H1 (cell line): ENCODE results near the gene SMAD6. TPM values are rescaled to one million over a fixed set of nuclear protein-coding genes. Genes with fewer than 3 reads are reported as not detected.

Source experiments
- CTCF ChIA-PET: fragments of 300-600 bp; sonication (Branson Sonifier 250); formaldehyde crosslinking; loops from one replicate; lab custom pipeline; 2021; ENCODE audit not compliant: partially characterized antibody; lab: Charles Lee
- POLR2A ChIA-PET: fragments of 300-600 bp; sonication (Branson Sonifier 250); formaldehyde crosslinking; loops from one replicate; lab custom pipeline; 2021; ENCODE audit warnings: inconsistent platforms; ENCODE audit not compliant: partially characterized antibody; lab: Charles Lee
- DNase-seq, 2 experiments: peaks; one replicate each; pipeline versions ENCODE4 v3.0.0 to v3.0.0-alpha.2; 2010 to 2022; ENCODE audit warnings: low spot score in 2 of 2, low read depth in 1 of 2, mixed read lengths in 1 of 2
- FAIRE-seq: peaks from 2 replicates; lab custom pipeline; 2011; peaks lifted over from hg19 to GRCh38; lab: Jason Lieb, UNC
- H2AFZ ChIP-seq: 2 replicates; pipeline ENCODE4 v1.8.1; 2012; ENCODE audit warnings: low read length, inconsistent platforms
- H2AK5ac ChIP-seq: 2 replicates; pipeline ENCODE4 v1.6.1; 2013; ENCODE audit warnings: low read depth, low read length
- H2BK120ac ChIP-seq: replicated peaks from 2 replicates; pipeline ENCODE3; 2013; ENCODE audit warnings: low read depth, low read length, inconsistent platforms
- H2BK12ac ChIP-seq: 2 replicates; pipeline ENCODE4 v1.6.1; 2013; ENCODE audit warnings: low read depth, low read length
- H2BK15ac ChIP-seq: 2 replicates; pipeline ENCODE4 v1.6.1; 2013; ENCODE audit warnings: low read length
- H2BK20ac ChIP-seq: 2 replicates; pipeline ENCODE4 v1.6.1; 2013; ENCODE audit warnings: low read length
- H2BK5ac ChIP-seq: 2 replicates; pipeline ENCODE4 v1.6.1; 2013; ENCODE audit warnings: low read depth, low read length
- H3K14ac ChIP-seq: 2 replicates; pipeline ENCODE4 v1.6.1; 2013; ENCODE audit warnings: inconsistent platforms; ENCODE audit not compliant: insufficient read length
- H3K18ac ChIP-seq: 2 replicates; pipeline ENCODE4 v1.6.1; 2013; ENCODE audit warnings: low read length; ENCODE audit errors: extremely low read depth
- H3K23ac ChIP-seq: 2 replicates; pipeline ENCODE4 v1.6.1; 2013; ENCODE audit warnings: inconsistent platforms; ENCODE audit not compliant: insufficient read length
- H3K23me2 ChIP-seq: 2 replicates; pipeline ENCODE4 v1.6.1; 2013; ENCODE audit warnings: low read depth, low read length
- H3K27ac ChIP-seq: 2 replicates; pipeline ENCODE4 v1.6.1; 2011; ENCODE audit warnings: low read depth, low read length, inconsistent platforms
- H3K27me3 ChIP-seq, 4 experiments: replicated peaks in 1 of 4; 1 replicate in 1 of 4; 2 replicates in 3 of 4; pipeline versions ENCODE4 v1.6.1 to v1.8.1; 2011 to 2013; ENCODE audit warnings: low read length in 3 of 4, mild to moderate bottlenecking in 3 of 4, inconsistent platforms in 2 of 4, mixed read lengths in 2 of 4, moderate library complexity in 1 of 4; ENCODE audit not compliant: control insufficient read depth in 3 of 4, insufficient read depth in 3 of 4; ENCODE audit errors: extremely low read depth in 1 of 4
- H3K36me3 ChIP-seq, 4 experiments: 2 replicates each; pipeline versions ENCODE4 v1.6.1 to v1.8.1; 2011 to 2013; ENCODE audit warnings: mild to moderate bottlenecking in 4 of 4, low read length in 3 of 4, moderate library complexity in 2 of 4, control low read depth in 1 of 4, inconsistent platforms in 1 of 4; ENCODE audit not compliant: insufficient read depth in 4 of 4, control insufficient read depth in 2 of 4
- H3K4ac ChIP-seq: replicated peaks from 2 replicates; pipeline ENCODE3; 2013; ENCODE audit warnings: low read length, low read depth, mixed read lengths, inconsistent platforms; ENCODE audit not compliant: insufficient read length
- H3K4me1 ChIP-seq, 4 experiments: replicated peaks in 1 of 4; 1 replicate in 1 of 4; 2 replicates in 3 of 4; pipeline versions ENCODE4 v1.6.1 to v1.8.1; 2011 to 2013; ENCODE audit warnings: low read length in 3 of 4, inconsistent platforms in 2 of 4, mixed read lengths in 1 of 4; ENCODE audit not compliant: insufficient read depth in 4 of 4, control insufficient read depth in 3 of 4
- H3K4me2 ChIP-seq, 2 experiments: 2 replicates each; pipeline versions ENCODE4 v1.6.1 to v1.8.1; 2011 to 2013; ENCODE audit warnings: low read depth in 2 of 2, low read length in 2 of 2, control low read depth in 1 of 2, inconsistent platforms in 1 of 2, mild to moderate bottlenecking in 1 of 2; ENCODE audit not compliant: insufficient read depth in 1 of 2
- H3K4me3 ChIP-seq, 4 experiments: fragments of 200-600, 300-600 bp in 1 of 4; sonication (generic), shearing (Covaris generic), sonication (Bioruptor Twin) in 1 of 4; 2 replicates each; pipeline versions ENCODE4 v1.5.1 to v1.8.1; 2011 to 2016; ENCODE audit warnings: low read length in 4 of 4, low read depth in 3 of 4, control low read depth in 2 of 4, inconsistent platforms in 2 of 4, mild to moderate bottlenecking in 2 of 4, mixed read lengths in 1 of 4, moderate library complexity in 1 of 4; ENCODE audit not compliant: insufficient read depth in 2 of 4; ENCODE audit errors: extremely low read depth in 1 of 4
- H3K56ac ChIP-seq: replicated peaks from 2 replicates; pipeline ENCODE3; 2013; ENCODE audit warnings: low read depth, mild to moderate bottlenecking, mixed read lengths, low read length, inconsistent platforms; ENCODE audit not compliant: insufficient read length
- H3K79me1 ChIP-seq: 2 replicates; pipeline ENCODE4 v1.6.1; 2013; ENCODE audit warnings: low read depth, low read length, control low read depth
- H3K79me2 ChIP-seq, 2 experiments: 2 replicates each; pipeline versions ENCODE4 v1.6.1 to v1.8.1; 2012 to 2013; ENCODE audit warnings: low read length in 2 of 2, mild to moderate bottlenecking in 2 of 2, inconsistent platforms in 1 of 2; ENCODE audit not compliant: insufficient read depth in 2 of 2, control insufficient read depth in 1 of 2
- H3K9ac ChIP-seq, 4 experiments: replicated peaks in 1 of 4; 1 replicate in 1 of 4; 2 replicates in 3 of 4; pipeline versions ENCODE4 v1.6.1 to v1.8.1; 2011 to 2013; ENCODE audit warnings: low read depth in 3 of 4, low read length in 3 of 4, control low read depth in 2 of 4, mild to moderate bottlenecking in 2 of 4, moderate library complexity in 2 of 4, inconsistent platforms in 1 of 4; ENCODE audit errors: extremely low read depth in 1 of 4
- H3K9me3 ChIP-seq, 2 experiments: 2 replicates each; pipeline versions ENCODE4 v1.6.1 to v1.8.1; 2012 to 2013; ENCODE audit warnings: mild to moderate bottlenecking in 2 of 2, moderate library complexity in 2 of 2, control low read depth in 1 of 2, inconsistent platforms in 1 of 2, low read depth in 1 of 2, low read length in 1 of 2, mixed read lengths in 1 of 2; ENCODE audit not compliant: insufficient read depth in 2 of 2
- H4K20me1 ChIP-seq, 2 experiments: replicated peaks in 1 of 2; 2 replicates each; pipeline versions ENCODE3 to v1.8.1; 2011 to 2013; ENCODE audit warnings: inconsistent platforms in 2 of 2, low read length in 2 of 2, mild to moderate bottlenecking in 1 of 2; ENCODE audit not compliant: insufficient read depth in 2 of 2, control insufficient read depth in 1 of 2
- H4K5ac ChIP-seq: 2 replicates; pipeline ENCODE4 v1.6.1; 2013; ENCODE audit warnings: low read length, low read depth, mixed read lengths, inconsistent platforms; ENCODE audit not compliant: insufficient read length
- H4K8ac ChIP-seq: 2 replicates; pipeline ENCODE4 v1.8.0; 2013; ENCODE audit warnings: mild to moderate bottlenecking, moderate library complexity, low read length, inconsistent platforms; ENCODE audit not compliant: insufficient read depth; ENCODE audit errors: extremely low read depth
- H4K91ac ChIP-seq: replicated peaks from 2 replicates; pipeline ENCODE3; 2013; ENCODE audit warnings: low read length, mixed read lengths, inconsistent platforms; ENCODE audit not compliant: insufficient read length
- BACH1 ChIP-seq: IDR thresholded peaks from 2 replicates; pipeline ENCODE4 v1.6.1; 2012; ENCODE audit warnings: low read length, improper control_type of control experiment
- CHD1 ChIP-seq: IDR thresholded peaks from 2 replicates; pipeline ENCODE4 v1.6.1; 2012; ENCODE audit warnings: low read depth, low read length, improper control_type of control experiment
- EP300 ChIP-seq, 2 experiments: IDR thresholded peaks; 1 replicate in 1 of 2; 2 replicates in 1 of 2; pipeline ENCODE4 v1.6.1; 2011 to 2012; ENCODE audit warnings: low read depth in 2 of 2, low read length in 2 of 2, mild to moderate bottlenecking in 2 of 2, borderline replicate concordance in 1 of 2, inconsistent platforms in 1 of 2, moderate library complexity in 1 of 2
- GABPA ChIP-seq: IDR thresholded peaks from 2 replicates; pipeline ENCODE4 v1.6.1; 2011; ENCODE audit warnings: mild to moderate bottlenecking, low read length, moderate library complexity, borderline replicate concordance; ENCODE audit not compliant: insufficient read depth
- JUN ChIP-seq: IDR thresholded peaks from 2 replicates; pipeline ENCODE4 v1.6.1; 2011; ENCODE audit warnings: low read depth, mild to moderate bottlenecking, improper control_type of control experiment, low read length
- KDM4A ChIP-seq: IDR thresholded peaks from one replicate; pipeline ENCODE4 v1.7.1; 2012; ENCODE audit warnings: low read depth, mild to moderate bottlenecking, moderate library complexity, low read length, inconsistent platforms; ENCODE audit not compliant: severe bottlenecking
- KDM5A ChIP-seq: fragments of 200-600 bp; IDR thresholded peaks from 2 replicates; pipeline ENCODE4 v1.7.1; 2012; ENCODE audit warnings: mild to moderate bottlenecking, low read length, inconsistent platforms, mixed read lengths
- NRF1 ChIP-seq: IDR thresholded peaks from 2 replicates; pipeline ENCODE4 v1.6.1; 2011; ENCODE audit warnings: mild to moderate bottlenecking, low read depth, low read length, improper control_type of control experiment
- SIX5 ChIP-seq: IDR thresholded peaks from 2 replicates; pipeline ENCODE4 v1.6.1; 2011; ENCODE audit warnings: mild to moderate bottlenecking, low read depth, low read length
- SP1 ChIP-seq: IDR thresholded peaks from 2 replicates; pipeline ENCODE4 v1.6.1; 2011; ENCODE audit warnings: low read depth, low read length
- SRF ChIP-seq: IDR thresholded peaks from 2 replicates; pipeline ENCODE4 v1.6.1; 2011; ENCODE audit warnings: mild to moderate bottlenecking, low read depth, low read length, moderate library complexity
- WGBS, 2 experiments: shearing (Covaris generic) in 1 of 2; methylation state at CpG; one replicate each; pipeline versions ENCODE4 v1.1.6 to v1.1.7; 2013 to 2015; ENCODE audit warnings: low lambda C conversion rate in 2 of 2, mixed read lengths in 2 of 2, inconsistent platforms in 1 of 2, low coverage in 1 of 2, missing lambda C conversion rate in 1 of 2; ENCODE audit not compliant: insufficient replicate concordance in 2 of 2, insufficient coverage in 1 of 2, insufficient read length in 1 of 2; ENCODE audit errors: extremely low coverage in 1 of 2, missing lambda C conversion rate in 1 of 2; 5-methylcytosine and 5-hydroxymethylcytosine counted together
- polyA plus RNA-seq, 7 experiments: library from polyadenylated mRNA; depleted of rRNA in 3 of 7; stranded (reverse) in 5 of 7; unstranded in 2 of 7; fragments of >200 nt in 5 of 7; fragments of 200-250 nt in 2 of 7; gene quantifications; 1 replicate in 5 of 7; 2 replicates in 1 of 7; 4 replicates in 1 of 7; pipeline versions ENCODE4 v1.2.1 to v1.2.3, GENCODE V29; 2011 to 2013; ENCODE audit warnings: missing spikeins in 2 of 7, mixed read lengths in 2 of 7
- total RNA-seq: library from RNA; stranded (reverse); fragmentation: NEBNext Ultra II Directional; extraction: Animal tissue kit (Norgen Biotek cat#: 25700); gene quantifications from 2 replicates; pipeline ENCODE4 v1.2.1, GENCODE V29; 2021

SMAD6 gene
- total and polyA plus RNA-seq, 2 of the 8 experiments (the other 6 are each of a cell fraction or from before 2014, with no cell fraction given): 1.8 to 7.0 TPM

GRCh38 chr15:66674756-66675155, 27.3 kb upstream of the SMAD6 start:
- H3K79me1 ChIP-seq: no peaks in the 10 kb centered on the region
- no peak overlapping the region for H2BK12ac ChIP-seq
- H3K79me2 ChIP-seq: no peaks in the 10 kb centered on the region
- peaks cover 10 to 22% (median 19%) of the 10 kb centered on the region in 4 experiments for H3K4me1 ChIP-seq
- H3K27me3 ChIP-seq: no peaks in the 10 kb centered on the region
- no peak overlapping the region for H3K14ac ChIP-seq
- no peaks in the 10 kb centered on the region for H3K23me2 ChIP-seq
- H3K9ac ChIP-seq: no peak overlapping the region
- H3K4ac ChIP-seq: no peak overlapping the region
- H3K18ac ChIP-seq: no peak overlapping the region; the same call in 1 of the 2 replicates
- FAIRE-seq (no peak), DNase-seq (no peak)
- no peak overlapping the region for H4K5ac ChIP-seq
- no peak overlapping the region for H4K8ac ChIP-seq
- H3K56ac ChIP-seq: no peak overlapping the region
- 71% methylated on average over 4 of the region's 4 CpGs; no CpG with 5 or more reads in 1 of the 2 experiments for WGBS, 2 experiments
- no peak overlapping the region for H2AFZ ChIP-seq
- no peak overlapping the region for H3K23ac ChIP-seq
- no peak overlapping the region for H2BK5ac ChIP-seq
- ChIA-PET POLR2A (no interaction called here), CTCF (interaction anchor here (0.8 to 2.4 kb wide), 6 partner anchors 11 to 58 kb away, joined by 3 to 12 read pairs (median 4); no protein-coding TSS in a partner anchor)
- H3K36me3 ChIP-seq: no peaks in the 10 kb centered on the region
- H3K4me2 ChIP-seq: no peak overlapping the region
- no peak overlapping the region for H2BK120ac ChIP-seq
- H3K4me3 ChIP-seq: no peak overlapping the region
- H2BK15ac ChIP-seq: no peak overlapping the region
- H3K27ac ChIP-seq: no peak overlapping the region
- H4K20me1 ChIP-seq: no peaks in the 10 kb centered on the region
- no peak overlapping the region for H2AK5ac ChIP-seq
- no peak overlapping the region for H2BK20ac ChIP-seq
- H4K91ac ChIP-seq: no peak overlapping the region
- H3K9me3 ChIP-seq: no peaks in the 10 kb centered on the region
- TF ChIP-seq NRF1 (no peak), SRF (no peak), KDM5A (no peak), KDM4A (no peak), SP1 (no peak), BACH1 (no peak), SIX5 (no peak), JUN (no peak), CHD1 (no peak), EP300 (IDR thresholded peaks at IDR 0.05; ENCODE audit: borderline replicate concordance in 1 of 2, low read depth in 2 of 2, low read length in 2 of 2) (no peak), GABPA (no peak)
